Activated naive CD8-positive, alpha-beta T cell treated with anti-CD3 and anti-CD28 coated beads, Interleukin-2, amount 50 U/mL, for 16 hours (primary cell): ENCODE measurements around the gene PCDH9.

Experiments
- DNase-seq: peaks from one replicate; pipeline ENCODE4 v3.0.0-alpha.2; 2020; ENCODE audit warnings: low read depth, low spot score

The PCDH9 gene

DNA sequence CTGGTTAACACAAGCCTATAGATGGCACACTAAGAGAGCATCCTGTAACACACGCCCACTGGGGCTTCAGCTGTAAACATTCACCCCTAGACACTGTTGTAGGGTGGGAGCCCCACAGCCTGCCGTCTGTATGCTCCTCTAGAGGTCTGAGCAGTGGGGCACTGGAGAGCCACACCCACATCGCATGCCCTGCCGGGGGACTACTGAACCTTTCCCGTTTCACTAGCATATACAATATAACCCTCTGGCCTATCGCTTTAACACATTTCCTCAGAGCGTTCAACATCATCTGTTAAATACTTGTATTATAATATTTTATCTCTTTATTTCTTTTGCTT, 73.4 kb downstream of the PCDH9 start:
- no peak for DNase-seq

DNA sequence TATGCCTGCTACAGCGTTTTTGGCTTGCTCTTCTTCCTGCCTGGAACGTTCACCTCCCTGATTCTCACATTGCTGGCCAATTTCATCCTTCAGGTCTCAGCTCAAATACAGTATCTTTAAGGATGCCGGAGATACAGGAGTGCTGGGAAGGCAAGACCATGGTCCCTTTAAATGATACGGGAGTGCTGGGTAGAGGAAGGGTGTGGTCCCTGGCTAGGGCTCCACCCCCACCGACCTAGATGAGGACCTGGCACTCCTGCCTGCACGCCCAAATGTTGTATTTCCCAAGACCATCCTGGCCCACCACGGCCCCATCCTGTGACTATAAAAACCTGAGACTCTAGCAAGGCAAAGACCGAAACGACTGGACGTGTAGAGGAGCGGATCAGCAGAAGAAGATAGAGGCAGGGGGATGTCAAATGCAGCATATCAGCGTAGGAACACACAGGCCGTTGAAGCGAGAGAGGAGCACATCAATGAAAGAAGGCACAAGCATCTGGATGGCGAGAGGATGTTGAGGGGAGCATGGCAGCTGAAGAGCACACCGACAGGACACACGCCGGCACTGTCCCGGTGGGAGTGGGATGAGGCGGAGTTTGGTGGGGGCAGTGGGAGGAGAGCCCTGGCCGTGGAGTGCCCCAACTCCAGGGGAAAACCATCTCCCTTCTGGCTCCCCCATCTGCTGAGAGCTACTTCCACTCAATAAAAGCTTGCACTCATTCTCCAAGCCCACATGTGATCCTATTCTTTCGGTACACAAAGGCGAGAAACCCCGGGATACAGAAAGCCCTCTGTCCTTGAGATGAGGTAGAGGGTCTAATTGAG, 74.0 kb downstream of the PCDH9 start:
- no peak for DNase-seq

DNA sequence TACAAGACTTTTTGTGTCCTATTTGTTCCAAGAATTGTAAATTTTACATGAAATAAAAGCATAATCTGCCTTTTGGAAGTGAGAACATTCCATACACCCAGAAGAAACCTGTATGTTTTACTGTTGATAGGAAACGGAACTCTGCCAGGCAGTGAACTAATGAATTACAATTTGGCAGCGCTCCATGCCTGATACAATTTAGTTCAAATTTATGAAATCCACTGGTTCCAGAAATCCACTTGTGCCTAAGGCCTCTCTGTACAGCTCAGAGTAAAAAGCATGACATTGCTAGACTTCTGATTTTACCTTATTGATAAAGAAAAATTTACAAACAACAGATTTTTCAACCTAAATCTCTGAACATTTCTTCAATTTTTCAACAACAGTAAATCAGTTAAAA, 78.1 kb downstream of the PCDH9 start:
- DNase-seq = no peak

DNA sequence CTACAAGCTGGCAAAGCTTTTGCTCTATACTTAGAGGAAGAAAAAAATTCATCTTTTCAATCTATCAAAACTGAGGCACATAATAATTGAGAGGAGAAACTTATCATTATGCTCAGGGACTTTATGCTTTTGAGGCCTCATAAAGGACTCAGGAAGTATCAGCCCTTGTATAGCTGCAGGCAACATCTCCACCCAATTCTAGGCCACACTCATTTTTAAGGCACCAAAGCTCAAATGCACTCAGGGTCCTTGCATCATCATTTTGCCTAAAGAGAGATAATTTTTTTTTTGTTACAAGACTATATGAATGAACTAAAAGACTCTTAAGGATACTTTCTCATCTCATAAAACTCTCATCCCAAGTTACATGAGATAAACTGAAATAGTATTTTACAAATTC, 78.5 kb downstream of the PCDH9 start:
- DNase-seq = no peak

DNA sequence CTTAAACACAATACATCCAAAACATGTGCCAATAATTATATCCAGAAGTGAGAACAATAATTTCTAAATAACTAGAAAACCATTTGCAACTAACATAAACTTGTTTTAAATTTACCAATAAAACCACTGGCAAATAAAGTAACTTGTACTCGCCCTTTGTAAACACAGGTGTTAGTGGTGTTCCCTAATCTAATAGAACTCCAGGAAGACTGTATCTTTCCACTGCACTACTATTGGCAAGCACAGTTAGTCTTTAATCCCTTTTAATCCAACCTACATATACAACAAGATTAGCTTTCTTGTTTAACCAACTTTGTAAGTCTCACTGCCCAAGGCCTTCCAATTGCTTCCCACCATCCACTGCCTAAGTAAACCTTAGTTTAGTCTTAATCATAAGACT, 79.5 kb downstream of the PCDH9 start:
- DNase-seq = no peak

DNA sequence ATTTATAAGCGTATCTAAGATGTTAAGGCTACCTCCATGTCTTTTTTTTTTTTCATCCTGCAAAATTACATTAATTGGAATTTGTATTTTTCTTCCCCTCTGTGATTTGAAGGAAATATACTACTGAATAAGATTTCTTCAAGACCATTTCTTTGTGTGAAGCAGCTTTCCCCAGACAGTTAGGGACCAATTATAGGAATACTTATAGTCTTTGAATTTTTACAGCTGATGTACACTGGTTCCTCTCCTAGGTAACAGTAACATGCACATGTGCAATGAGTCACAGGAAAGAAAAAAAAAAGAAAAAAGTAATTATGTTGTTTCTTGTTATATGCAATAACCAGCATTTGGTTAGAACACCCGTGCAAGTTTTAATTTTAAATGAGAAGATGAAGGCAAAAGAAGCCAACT, 82.0 kb downstream of the PCDH9 start:
- DNase-seq = no peak

DNA sequence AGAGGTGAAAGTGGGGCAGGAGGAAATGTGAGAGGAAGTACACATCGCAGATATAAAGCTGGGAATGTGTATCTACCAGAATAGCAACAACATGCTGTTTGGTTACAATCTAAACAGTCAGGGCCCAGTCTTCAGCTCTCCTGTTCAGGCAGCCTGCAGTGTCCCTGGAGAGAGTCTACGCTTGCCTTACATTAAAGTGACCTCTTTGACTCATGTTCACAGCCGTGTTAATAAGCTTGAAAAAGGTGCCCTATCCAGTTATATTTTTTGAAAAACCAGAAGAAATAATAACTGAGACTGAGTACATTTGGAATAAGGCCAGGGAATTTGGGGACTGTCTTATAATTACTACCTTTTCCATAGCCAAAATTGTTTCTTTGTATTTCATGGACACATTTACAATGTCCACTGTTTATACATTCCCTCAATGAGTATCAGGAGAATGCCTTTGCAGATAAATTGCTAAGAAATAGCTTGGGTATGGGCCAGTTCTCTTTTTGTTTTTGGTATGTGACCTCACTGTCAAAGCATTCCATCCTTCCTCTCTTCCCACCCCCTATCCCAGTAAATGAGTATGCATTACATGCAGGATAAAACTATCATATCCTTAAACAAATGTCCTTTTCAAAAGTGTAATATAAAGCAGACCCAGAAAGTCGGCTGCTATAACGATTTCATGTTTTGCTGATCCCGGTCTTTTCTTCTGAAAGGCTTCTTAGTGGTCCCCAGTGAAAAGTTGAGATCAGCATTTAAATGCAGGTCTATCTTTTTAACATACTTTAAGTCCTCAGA, 82.6 kb downstream of the PCDH9 start:
- no peak for DNase-seq

DNA sequence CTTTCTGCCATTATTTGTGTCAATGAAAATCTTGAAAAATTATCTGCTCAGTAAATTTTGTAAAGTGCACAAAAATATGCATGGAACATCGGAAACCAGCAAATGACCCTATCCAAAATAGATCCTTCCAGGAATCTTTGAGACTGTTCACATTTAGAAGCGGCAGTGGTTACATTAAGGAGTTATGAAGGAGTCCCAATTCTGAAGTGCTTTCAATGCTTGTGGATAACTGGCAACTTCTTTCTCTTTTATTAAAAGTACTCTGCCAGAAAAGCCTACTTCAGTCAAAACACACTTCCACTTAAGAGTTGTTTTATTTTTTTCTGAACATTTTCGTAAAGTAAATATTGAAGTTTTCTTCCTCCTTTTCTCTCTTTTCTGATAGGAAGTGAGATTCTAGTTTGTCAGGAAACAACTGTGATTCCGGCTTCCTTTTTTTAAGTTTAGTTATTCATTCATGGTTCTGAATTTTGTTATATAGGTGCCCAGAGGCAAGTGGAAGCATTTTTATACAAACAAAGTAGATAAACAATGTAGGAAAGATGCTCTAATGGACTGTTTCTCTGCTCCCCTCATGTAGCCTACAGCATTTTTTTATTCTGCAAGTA, 83.5 kb downstream of the PCDH9 start:
- DNase-seq = no peak

DNA sequence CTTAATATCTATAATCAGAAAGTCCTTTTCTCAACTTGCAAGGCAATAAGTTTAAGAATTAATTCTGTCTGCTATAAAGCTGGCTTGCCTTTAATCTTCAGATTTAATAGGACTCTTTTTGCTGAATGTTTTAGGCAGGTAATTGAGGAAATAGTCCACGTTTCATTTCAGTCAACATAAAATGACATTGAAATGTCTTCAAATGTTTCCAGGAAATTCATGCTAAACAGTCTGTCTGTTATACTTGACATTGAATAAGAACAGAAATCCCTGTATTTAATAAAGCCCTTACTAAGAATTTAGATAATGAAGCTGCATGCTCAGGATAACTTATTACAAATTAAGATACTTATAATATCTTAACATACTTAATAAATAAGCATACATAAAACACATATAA, 84.2 kb downstream of the PCDH9 start:
- no peak for DNase-seq

DNA sequence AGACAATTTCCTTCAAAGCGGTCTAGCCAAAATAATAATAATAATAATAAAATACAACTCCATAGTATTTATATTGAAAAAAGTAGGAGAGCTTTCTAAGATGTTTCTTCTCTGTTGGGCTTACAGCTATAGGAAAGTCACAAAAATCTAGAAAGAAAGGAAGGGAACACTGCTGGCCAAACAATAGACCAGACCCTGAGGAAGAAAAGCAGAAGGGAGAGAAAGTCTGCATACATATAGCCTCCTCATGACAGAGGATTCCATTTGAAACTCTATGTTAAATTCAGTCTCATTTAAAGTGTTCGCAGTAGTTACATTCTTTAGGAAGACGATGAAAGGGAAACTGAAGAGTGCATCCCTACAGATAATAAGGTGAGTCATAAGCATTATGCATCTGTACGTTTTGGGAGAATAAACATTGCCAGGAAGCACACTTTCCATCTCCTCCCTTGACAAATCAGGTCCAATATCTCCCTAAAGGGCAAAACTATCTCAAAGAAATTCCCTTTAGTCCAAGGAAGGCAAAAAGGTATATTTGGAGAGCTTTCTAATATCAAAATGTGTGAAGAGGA, 86.5 kb downstream of the PCDH9 start:
- no peak for DNase-seq

DNA sequence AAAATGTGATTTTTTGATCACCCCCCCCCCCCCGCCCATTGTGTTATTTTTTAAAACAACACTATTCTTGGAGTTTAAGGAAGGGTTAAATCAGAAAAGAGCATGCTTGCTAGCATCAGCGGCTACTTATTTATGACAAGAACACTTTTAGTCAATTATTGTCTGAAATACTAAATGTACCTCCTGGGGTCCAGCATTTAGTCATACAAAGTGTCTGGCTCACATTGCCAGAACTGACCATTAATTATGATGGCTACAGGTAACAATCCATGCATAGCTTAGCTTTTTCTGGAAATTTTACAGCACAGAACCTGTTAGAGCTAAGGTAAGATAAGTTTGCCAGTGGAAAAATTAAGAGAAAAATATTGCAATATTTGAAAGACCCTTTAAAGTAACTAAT, 90.1 kb downstream of the PCDH9 start:
- DNase-seq = no peak

DNA sequence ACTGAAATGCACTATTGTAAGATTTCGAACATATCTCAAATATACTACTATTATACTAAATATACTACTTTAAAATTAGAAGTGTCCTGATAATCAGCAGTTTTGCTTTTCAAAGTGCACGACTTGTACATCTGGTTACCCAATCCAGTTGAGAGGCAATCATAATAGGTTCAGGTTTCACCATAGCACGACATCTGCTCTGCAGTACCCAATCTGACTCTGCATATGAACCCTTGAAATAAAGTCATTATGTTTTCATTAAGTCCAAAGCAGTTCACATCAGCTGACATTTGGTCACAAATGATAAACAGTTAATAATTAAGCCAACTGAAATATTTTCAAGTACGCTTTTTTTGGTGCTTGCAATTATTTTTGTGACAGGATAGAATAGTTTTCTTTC, 90.6 kb downstream of the PCDH9 start:
- no peak for DNase-seq

DNA sequence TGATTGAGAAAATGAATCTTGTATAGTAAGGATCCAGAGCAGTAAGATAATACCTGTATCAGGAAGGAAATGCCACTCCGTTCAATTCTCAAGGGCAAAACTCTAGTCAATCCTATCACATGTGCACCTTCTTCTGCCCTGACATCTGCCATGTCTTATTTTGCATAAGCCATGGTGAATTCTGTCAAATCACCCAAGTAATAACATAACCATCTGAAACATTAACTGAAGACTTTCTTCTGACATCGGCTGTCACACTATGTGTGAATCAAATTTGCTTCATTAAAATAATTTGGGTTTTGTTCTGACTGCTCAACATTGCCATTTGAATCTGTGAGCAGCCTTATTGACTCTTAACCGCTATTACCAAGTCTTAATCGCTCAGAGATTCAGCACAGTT, 91.2 kb downstream of the PCDH9 start:
- no peak for DNase-seq

DNA sequence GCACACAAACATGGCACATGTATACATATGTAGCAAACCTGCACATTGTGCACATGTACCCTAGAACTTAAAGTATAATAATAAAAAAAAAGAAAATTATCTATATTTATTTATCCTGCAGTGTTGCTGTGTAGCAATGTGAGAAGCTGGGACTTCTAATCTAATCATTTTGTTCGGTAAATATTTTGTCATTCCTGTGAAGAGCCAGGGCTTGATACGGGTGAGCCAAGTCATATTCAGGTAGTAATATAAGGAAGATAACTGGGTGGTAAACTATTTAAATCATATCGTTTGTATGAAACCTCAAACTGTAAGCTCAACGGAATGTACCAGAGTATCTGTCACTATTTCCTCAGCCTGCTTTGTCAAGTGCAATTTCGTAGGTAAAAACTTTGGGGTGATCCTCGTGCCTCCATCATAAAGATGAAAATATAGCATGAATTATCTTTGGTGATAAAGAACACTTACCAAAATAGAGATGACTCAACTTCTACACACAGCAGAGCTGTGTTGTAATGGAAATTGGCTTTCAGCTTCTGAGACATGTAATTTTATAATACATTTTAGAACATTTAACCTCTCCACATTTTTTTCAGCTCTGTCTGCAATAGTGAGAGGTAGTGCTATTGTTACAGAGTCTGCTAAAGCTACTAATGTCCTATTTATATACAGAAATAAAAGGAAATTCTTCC, 92.9 kb downstream of the PCDH9 start:
- DNase-seq = no peak

DNA sequence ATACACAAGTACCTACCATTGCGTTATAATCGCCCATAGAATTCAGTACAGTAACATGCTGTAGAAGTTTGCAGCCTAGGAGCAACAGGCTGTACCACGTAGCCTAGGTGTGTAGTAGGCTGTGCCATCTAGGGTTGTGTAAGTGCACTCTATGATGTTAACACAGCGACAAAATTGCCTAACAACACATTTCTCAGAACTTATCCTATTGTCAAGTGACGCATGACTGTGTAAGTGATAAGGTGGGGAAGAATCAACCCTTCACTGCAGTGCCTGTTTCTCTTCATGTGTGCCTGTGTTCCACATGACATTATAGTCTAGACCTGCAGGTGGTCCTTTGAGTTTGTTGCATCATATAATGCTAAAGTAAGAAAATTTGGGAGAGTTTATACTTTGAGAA, 94.0 kb downstream of the PCDH9 start:
- no peak for DNase-seq

DNA sequence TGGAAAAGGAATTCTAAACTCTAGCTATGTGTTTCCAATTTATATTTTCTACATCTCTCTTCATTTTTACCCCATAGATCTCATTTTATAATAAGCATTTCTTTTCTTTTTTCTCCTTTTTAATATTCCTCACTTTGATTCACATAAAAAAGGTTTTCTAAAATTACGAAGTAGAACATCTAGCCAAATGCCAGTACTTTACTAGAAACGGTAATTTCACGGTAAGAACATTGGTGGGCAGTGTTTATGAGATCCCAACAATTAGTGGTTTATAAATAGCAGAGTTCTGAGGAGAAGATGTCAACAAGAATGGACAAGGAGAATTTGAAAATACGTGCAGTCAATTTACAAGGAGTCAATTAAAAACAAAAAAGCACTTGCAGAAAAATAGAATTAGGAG, 94.8 kb downstream of the PCDH9 start:
- no peak for DNase-seq

DNA sequence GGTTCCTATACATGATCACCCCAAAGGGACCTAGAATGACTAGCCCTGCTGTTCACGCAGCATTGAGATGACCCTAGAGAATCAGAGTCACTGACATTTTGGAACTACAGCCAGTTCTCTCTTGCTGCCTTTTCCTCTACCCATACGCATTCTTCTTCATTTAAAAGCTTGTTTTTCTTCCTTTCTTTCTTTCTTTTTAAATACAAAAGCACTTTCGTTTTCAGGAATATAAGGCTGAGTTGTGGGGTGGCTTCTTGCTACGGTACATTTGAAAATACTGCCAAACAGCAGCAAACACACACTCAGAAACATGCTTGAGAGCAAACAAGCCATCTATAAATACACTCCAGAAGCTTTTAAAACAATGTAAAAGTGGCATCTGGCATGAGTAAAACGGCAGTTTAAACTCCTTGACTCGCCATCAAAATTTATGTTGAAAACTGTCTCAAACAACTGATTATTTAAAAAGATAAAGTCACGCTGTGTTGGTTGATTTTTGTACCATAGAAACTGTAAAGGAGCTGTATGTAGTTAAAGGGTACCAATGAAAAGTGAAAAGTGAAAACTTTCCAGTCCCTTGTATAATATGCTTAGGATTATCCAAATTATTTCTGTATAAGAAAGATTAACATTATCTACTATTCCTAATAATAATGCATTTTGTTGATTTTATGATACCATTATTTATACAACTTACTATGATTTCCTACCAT, 95.6 kb downstream of the PCDH9 start:
- DNase-seq = no peak

DNA sequence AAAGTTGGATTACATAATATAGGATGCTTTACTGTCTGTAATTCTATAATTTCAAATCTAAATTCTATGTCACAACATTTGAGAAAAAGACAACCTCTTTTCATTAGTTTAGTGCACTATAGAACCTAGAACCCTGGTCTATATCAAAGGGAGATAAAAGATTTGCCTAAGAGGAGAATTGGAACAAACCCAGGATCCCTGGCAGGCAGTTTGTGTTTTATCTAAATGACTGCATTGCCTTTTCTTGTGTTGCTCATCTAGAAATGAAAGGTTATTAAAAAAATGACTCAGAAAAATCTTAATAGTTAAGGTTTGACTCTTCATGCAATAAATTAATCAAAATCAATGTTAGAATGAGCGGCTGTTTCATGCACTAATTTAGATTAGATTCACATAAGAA, 96.7 kb downstream of the PCDH9 start:
- no peak for DNase-seq

DNA sequence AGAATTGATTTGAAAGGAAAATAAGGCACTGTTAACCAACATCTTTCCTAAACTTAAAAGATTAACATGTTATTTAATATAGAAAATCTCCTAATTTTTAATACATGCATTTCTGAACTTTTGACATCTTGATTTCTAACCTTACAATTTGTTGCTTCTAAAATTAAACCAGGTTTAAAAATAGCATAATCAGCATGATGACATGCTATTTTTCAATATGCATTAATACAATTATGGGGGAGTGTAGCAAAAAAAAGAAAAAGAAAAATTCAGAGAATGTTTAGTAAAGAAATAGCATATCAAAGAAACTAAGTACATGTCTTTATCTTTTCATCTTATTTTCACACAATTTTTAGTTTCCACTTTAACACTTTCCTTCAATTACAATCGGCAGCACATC, 98.7 kb downstream of the PCDH9 start:
- no peak for DNase-seq

DNA sequence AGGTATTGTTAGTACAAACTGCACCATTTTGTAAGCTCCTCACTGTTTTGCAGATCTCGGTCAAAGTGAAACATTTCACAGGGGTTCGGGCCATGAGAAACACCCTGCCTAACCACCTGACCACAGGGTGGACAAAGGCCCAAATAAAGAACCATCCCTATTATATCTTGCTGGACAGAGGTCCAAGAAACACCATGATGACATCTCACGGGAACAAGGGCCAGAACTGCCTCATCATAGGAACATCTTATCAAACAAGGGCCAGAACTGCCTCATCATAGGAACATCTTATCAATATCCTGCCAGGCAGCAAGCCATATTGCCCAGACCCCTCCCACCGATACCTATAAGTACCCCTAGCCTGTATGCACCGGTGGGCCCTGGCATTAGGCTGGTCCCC, 99.7 kb downstream of the PCDH9 start:
- DNase-seq = no peak

DNA sequence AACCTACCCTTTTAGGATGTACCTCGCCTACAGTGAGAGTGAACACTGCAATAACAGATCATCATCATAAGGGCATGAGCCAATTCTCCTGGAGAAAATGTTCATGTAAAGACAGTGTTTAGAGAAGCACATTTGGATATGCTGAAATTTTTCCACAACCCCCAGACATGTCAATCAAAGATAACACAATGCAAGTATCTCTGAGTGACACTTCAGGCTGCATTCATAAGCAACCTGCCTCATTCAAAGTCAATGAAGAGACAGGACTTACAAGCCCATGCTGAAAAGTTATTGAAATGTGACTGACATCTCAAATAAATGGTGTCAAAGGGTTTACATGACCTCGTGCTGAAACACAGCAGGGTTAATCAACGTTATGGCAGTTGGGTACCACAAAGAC, 102.0 kb downstream of the PCDH9 start:
- no peak for DNase-seq
